HL-60 (cell line): ENCODE data around the gene ACAD10.

Experiments
- DNase-seq, 2 experiments: peaks; one replicate each; pipeline ENCODE4 v3.0.0-alpha.2; 2010 to 2020; ENCODE audit warnings: low read depth in 1 of 2, low spot score in 1 of 2
- H3K27ac ChIP-seq: fragments of 250-450 bp; sonication (Bioruptor Pico); replicated peaks from 2 replicates; pipeline ENCODE4 v1.5.1; 2020; ENCODE audit warnings: mild to moderate bottlenecking, moderate library complexity
- H3K27me3 ChIP-seq: fragments of 250-450 bp; sonication (Bioruptor Pico); 2 replicates; pipeline ENCODE4 v1.5.1; 2021; ENCODE audit warnings: mild to moderate bottlenecking, moderate library complexity; ENCODE audit not compliant: insufficient read depth, poor library complexity, severe bottlenecking
- H3K4me3 ChIP-seq: replicated peaks from 2 replicates; pipeline ENCODE4 v1.5.1; 2011; ENCODE audit warnings: mild to moderate bottlenecking, control low read depth, low read length; ENCODE audit not compliant: insufficient read depth
- GABPA ChIP-seq: IDR thresholded peaks from 2 replicates; pipeline ENCODE4 v1.6.1; 2012; ENCODE audit warnings: low read depth
- POLR2AphosphoS5 ChIP-seq: IDR thresholded peaks from 2 replicates; pipeline ENCODE4 v1.6.1; 2012; ENCODE audit warnings: low read depth
- SPI1 ChIP-seq: IDR thresholded peaks from 2 replicates; pipeline ENCODE4 v1.6.1; 2012; ENCODE audit warnings: low read depth, mild to moderate bottlenecking, borderline replicate concordance
- TF ChIP-seq, protein P1 (sequence below): IDR thresholded peaks from one replicate; pipeline ENCODE4 v1.5.1; 2011; ENCODE audit warnings: low read length, control low read depth, inconsistent platforms; ENCODE audit not compliant: insufficient read depth
- TF ChIP-seq, protein P2 (sequence below): IDR thresholded peaks from 2 replicates; pipeline ENCODE4 v1.6.1; 2012; ENCODE audit warnings: low read depth; ENCODE audit not compliant: insufficient replicate concordance

ACAD10 gene

GRCh38 chr12:111664499-111664898, 21.4 kb upstream of the ACAD10 start:
- TF ChIP-seq, protein P1, sequence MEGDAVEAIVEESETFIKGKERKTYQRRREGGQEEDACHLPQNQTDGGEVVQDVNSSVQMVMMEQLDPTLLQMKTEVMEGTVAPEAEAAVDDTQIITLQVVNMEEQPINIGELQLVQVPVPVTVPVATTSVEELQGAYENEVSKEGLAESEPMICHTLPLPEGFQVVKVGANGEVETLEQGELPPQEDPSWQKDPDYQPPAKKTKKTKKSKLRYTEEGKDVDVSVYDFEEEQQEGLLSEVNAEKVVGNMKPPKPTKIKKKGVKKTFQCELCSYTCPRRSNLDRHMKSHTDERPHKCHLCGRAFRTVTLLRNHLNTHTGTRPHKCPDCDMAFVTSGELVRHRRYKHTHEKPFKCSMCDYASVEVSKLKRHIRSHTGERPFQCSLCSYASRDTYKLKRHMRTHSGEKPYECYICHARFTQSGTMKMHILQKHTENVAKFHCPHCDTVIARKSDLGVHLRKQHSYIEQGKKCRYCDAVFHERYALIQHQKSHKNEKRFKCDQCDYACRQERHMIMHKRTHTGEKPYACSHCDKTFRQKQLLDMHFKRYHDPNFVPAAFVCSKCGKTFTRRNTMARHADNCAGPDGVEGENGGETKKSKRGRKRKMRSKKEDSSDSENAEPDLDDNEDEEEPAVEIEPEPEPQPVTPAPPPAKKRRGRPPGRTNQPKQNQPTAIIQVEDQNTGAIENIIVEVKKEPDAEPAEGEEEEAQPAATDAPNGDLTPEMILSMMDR: no peak
- TF ChIP-seq, protein P2, sequence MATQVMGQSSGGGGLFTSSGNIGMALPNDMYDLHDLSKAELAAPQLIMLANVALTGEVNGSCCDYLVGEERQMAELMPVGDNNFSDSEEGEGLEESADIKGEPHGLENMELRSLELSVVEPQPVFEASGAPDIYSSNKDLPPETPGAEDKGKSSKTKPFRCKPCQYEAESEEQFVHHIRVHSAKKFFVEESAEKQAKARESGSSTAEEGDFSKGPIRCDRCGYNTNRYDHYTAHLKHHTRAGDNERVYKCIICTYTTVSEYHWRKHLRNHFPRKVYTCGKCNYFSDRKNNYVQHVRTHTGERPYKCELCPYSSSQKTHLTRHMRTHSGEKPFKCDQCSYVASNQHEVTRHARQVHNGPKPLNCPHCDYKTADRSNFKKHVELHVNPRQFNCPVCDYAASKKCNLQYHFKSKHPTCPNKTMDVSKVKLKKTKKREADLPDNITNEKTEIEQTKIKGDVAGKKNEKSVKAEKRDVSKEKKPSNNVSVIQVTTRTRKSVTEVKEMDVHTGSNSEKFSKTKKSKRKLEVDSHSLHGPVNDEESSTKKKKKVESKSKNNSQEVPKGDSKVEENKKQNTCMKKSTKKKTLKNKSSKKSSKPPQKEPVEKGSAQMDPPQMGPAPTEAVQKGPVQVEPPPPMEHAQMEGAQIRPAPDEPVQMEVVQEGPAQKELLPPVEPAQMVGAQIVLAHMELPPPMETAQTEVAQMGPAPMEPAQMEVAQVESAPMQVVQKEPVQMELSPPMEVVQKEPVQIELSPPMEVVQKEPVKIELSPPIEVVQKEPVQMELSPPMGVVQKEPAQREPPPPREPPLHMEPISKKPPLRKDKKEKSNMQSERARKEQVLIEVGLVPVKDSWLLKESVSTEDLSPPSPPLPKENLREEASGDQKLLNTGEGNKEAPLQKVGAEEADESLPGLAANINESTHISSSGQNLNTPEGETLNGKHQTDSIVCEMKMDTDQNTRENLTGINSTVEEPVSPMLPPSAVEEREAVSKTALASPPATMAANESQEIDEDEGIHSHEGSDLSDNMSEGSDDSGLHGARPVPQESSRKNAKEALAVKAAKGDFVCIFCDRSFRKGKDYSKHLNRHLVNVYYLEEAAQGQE: no peak
- TF ChIP-seq GABPA: no peak
- no peak for TF ChIP-seq SPI1
- no peak for TF ChIP-seq POLR2AphosphoS5
- no peaks in the 10 kb centered on the region for H3K27me3 ChIP-seq
- no peak overlapping the region for H3K27ac ChIP-seq
- H3K4me3 ChIP-seq: no peak overlapping the region
- no peak for DNase-seq

DNA sequence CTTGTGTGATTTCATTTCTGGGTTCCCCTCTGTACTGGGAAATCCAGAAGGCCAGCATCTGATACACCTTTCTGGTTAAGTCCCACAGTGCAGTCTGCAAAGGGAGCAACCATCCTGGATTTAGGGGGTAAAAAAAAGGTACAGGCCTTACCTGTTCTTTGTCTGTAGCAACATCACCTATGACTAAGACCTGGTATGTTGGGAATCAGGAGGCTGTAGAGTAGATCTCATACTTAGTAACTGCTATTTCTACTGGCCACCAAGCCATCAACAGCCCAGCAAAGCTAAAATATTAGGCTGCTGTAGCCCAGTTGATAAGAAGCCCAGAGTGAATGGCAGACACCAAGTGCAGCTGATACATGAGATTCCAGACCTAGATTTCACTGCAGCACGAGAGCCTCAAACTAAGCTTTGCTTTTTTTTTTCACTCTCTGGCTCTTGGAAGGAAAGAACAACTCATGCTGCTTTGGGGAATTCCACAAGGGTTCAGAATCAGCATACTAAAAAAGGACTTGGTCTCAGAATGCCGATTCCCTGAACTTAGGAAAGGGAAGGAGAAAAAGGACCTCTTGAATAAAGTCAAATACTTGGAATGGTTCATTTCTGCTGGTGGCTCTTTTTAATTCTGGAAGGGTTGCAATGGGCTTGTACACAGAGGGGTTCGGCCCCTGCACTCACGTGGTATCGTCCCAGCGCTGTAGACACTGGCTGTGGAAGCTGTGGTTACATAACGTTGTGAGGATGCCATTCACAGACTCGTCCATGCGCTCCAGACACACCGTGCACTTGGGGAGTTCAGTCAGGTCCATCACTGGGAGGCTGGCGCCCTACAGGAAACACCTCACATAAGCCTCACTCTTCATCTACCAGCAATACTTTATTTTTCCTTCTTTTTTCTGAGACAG, 20.6 kb upstream of the ACAD10 start:
- Histone ChIP-seq H3K4me3 (no peak overlapping the region), H3K27ac (no peak overlapping the region), H3K27me3 (no peaks in the 10 kb centered on the region)
- no peak for DNase-seq
- TF ChIP-seq SPI1: no peak
- no peak for TF ChIP-seq GABPA
- no peak for TF ChIP-seq POLR2AphosphoS5
- TF ChIP-seq, protein P1: no peak
- TF ChIP-seq, protein P2: no peak

DNA sequence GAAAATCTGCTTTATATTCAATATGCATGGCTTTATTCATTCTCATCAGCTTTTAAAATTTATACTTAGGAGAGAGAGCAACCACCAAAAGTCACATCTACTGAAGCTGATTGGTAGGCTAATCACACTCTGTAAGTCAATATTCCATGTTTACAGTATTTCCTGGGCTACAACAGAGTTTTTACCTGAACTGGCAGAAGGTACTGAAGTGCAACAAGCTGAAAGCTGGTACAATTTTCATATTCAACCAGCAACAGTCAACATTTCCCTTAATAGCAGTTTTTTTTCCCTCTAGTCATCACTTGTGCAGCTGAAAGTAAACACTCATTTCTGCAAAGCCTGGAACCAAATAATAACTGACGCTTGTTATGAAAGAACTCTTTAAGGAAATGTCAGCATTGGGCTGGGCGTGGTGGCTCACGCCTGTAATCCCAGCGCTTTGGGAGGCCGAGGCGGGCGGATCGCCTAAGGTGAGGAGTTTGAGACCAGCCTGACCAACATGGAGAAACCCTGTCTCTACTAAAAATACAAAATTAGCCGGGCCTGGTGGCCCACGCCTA, 13.0 kb upstream of the ACAD10 start:
- Histone ChIP-seq H3K27ac (no peak overlapping the region), H3K27me3 (no peaks in the 10 kb centered on the region), H3K4me3 (no peak overlapping the region)
- DNase-seq: no peak
- no peak for TF ChIP-seq SPI1
- no peak for TF ChIP-seq POLR2AphosphoS5
- TF ChIP-seq GABPA: no peak
- TF ChIP-seq, protein P1: no peak
